ENCODE results near the gene RBM6.

The RBM6 gene

DNA sequence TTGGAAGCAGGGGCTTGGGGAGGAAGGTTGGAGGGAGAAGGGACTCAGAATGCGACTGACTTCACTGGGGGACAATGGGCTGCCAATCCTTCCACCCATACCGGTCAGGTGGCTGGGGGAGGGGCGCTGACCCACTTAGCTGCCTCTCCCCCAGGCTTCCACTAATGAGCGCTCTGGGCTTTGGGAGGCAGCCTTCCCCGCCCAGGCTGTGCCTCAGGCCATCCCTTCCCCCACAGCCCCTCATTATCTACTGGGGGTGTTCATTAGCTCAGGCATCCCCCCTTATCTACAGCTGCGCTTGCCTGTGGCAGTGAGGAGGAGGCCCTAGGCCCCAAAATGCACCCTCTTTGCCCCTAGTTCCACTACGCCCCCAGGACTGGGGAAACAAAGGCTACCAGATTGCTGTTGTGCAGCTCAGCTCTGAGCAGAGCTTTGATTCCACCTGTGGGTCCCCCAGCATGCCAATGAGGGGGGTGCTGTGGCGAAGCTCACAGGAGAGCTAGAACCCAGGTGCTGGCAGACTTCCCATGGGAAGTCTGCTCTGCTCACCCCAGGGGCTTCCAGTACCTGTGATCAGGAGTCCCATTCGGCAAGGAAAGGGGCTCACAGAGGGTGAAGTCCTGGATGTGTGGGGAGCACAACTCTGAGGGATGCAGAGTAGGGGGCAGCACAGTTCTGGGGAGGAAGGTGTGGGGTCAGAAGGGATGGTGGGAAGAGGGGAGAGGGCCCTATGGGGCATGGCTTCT lies 185.8 kb downstream of the RBM6 start:
- no peak overlapping the region for H3K27ac ChIP-seq

GRCh38 chr3:50126287-50127211 lies 186.6 kb downstream of the RBM6 start:
- H3K9me3 ChIP-seq, result no peaks in the 10 kb centered on the region
- peaks cover 0 to 67% (median 41%) of the 10 kb centered on the region in 4 donors for H3K4me1 ChIP-seq
- DNase-seq, result peak in 1 of 2 donors; percentile 65
- no peaks in the 10 kb centered on the region for H3K27me3 ChIP-seq
- H3K4me3 ChIP-seq, result no peak overlapping the region
- no peaks in the 10 kb centered on the region for H3K36me3 ChIP-seq
- intact Hi-C loops (cut with DNase I; ENCODE audit: low total_unique reads), result loop anchor here (10.0 kb wide), 1 partner anchor 148 kb away; the partner anchor contains the start of gene LSMEM2
- H3K27ac ChIP-seq, result no peak overlapping the region
- no peak for TF ChIP-seq CTCF (IDR thresholded peaks at IDR 0.05)

More for the DNA sequence above, 185.8 kb downstream of the RBM6 start:
- H3K4me3 ChIP-seq, result no peak overlapping the region
- H3K27me3 ChIP-seq, result no peaks in the 10 kb centered on the region
- peaks cover 0 to 68% (median 41%) of the 10 kb centered on the region in 4 donors for H3K4me1 ChIP-seq
- DNase-seq, result peak in 1 of 2 donors; percentile 51
- intact Hi-C loops (cut with DNase I; ENCODE audit: low total_unique reads), result loop anchor here (10.0 kb wide), 1 partner anchor 149 kb away; the partner anchor contains the start of gene LSMEM2
- no peak for TF ChIP-seq CTCF (IDR thresholded peaks at IDR 0.05)
- H3K36me3 ChIP-seq, result peaks cover 0 to 7% (median under 1%) of the 10 kb centered on the region in 3 donors
- no peaks in the 10 kb centered on the region for H3K9me3 ChIP-seq

All from tibial artery (tissue), 4 donors.